Adipose tissue (tissue), 3 donors: ENCODE results near the gene NCAM1. TPM values are rescaled to one million over a fixed set of nuclear protein-coding genes. Genes with fewer than 3 reads are reported as not detected.

ENCODE experiments used
- H3K27ac ChIP-seq: one replicate; pipeline ENCODE4 v1.5.1; 2013; ENCODE audit warnings: low read depth, low read length
- whole genome bisulfite sequencing, 3 donors: extraction: QIAGEN DNeasy Blood & Tissue Kit; methylation state at CpG; one replicate each; pipeline ENCODE4 v1.1.7; 2013; 5-methylcytosine and 5-hydroxymethylcytosine counted together
- polyA plus RNA-seq, 3 donors: library from polyadenylated mRNA; stranded (reverse); fragments of 200-250 nt; gene quantifications; one replicate each; pipeline ENCODE4 v1.2.3, GENCODE V29; 2013
- donor health status: healthy with polysubstance abuse.
- donor health status: Bipolar disorder and iron deficiency.
- donor health status: healthy.

NCAM1 gene
- polyA plus RNA-seq, 3 donors, result 1.4 to 2.7 (median 2.3) TPM

- 84 to 90% (median 90%) methylated on average over 30 to 34 of the region's 34 CpGs for WGBS, 3 donors
- H3K27ac ChIP-seq, result no peak overlapping the region
Observed at GRCh38 chr11:113272927-113273615, 311.9 kb downstream of the NCAM1 start.

DNA sequence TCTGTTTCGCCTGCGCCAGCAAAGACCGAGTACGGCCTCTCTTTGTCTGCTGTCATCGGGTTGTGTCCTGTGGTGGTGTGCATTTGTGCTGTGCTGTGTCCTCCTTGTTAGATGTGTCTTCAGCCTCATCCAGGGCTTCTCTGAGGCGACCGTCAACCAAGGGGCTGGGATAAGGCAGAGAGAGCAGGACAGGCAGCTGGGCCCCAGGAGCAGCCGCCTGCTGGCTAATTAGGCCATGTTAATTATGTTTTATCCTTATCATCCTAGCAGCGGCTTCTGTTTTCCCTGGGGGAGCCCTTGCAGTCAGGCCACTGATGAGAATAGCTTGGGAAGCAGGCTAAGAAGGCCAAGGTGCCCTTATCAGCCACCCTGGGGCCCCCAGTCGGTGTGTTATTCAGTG is 312.5 kb downstream of the NCAM1 start:
- no peak overlapping the region for H3K27ac ChIP-seq
- WGBS, 3 donors, result 86 to 94% (median 93%) methylated on average over 10 of the region's 10 CpGs

GRCh38 chr11:113274713-113275582 is 313.7 kb downstream of the NCAM1 start:
- WGBS, 3 donors, result 85 to 90% (median 86%) methylated on average over 19 of the region's 19 CpGs
- no peak overlapping the region for H3K27ac ChIP-seq

DNA sequence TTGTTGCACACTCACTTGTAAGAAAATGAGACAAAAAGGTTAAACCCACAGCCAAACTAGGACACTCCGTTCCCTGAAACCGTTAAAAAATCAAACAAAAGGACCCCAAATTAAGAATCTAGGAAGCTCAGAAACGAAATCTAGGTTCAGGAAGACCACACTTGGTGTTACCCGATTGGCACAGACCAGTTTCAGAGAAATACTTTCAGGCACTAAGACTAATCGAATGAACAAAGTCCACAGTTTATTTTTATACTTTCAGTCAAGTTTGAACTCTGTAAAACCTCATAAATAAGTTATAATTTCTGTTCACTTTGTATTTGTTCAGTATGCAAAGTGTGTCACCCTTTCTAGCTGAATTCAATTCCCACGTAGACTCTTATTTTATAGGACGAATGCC is 314.4 kb downstream of the NCAM1 start:
- no peak overlapping the region for H3K27ac ChIP-seq
- 68 to 84% (median 83%) methylated on average over 7 of the region's 7 CpGs for WGBS, 3 donors

GRCh38 chr11:113276466-113276865 is 315.2 kb downstream of the NCAM1 start:
- H3K27ac ChIP-seq, result no peak overlapping the region
- WGBS, 3 donors, result 82 to 89% (median 82%) methylated on average over 2 of the region's 2 CpGs

- WGBS, 3 donors, result 90 to 96% (median 94%) methylated on average over 5 of the region's 5 CpGs
- H3K27ac ChIP-seq, result no peak overlapping the region
Observed at GRCh38 chr11:113277907-113278306, 316.7 kb downstream of the NCAM1 start.

GRCh38 chr11:113278481-113278880 is 317.3 kb downstream of the NCAM1 start:
- H3K27ac ChIP-seq, result no peak overlapping the region
- WGBS, 3 donors, result 83 to 85% (median 84%) methylated on average over 9 of the region's 9 CpGs

GRCh38 chr11:113278925-113279324 is 317.7 kb downstream of the NCAM1 start:
- 58 to 85% (median 75%) methylated on average over 4 of the region's 4 CpGs for WGBS, 3 donors
- no peak overlapping the region for H3K27ac ChIP-seq

DNA sequence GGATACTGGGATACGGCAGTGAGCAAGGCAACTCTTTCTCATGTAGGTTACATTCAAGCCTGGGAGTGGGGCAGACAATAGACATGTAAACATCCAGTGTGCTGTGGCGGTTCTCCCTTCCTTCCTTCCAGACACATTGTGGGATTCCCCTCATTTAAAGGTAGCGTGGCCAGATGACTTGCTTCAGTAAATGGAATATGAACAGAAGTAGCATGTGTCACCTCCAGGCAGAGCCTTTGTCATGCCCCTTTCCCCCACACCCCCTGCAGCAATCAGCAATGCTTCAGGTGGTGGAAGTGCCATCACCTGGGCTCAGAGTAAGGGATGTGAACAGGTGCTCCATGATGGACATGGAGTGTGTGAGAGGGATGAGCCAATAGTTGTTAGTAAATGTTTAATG is 318.4 kb downstream of the NCAM1 start:
- no peak overlapping the region for H3K27ac ChIP-seq
- 79 to 80% (median 80%) methylated on average over 3 of the region's 3 CpGs for WGBS, 3 donors

- no peak overlapping the region for H3K27ac ChIP-seq
- WGBS, 3 donors, result 85 to 98% (median 95%) methylated on average over 2 of the region's 2 CpGs
Observed at GRCh38 chr11:113281052-113281725, 320.0 kb downstream of the NCAM1 start.

GRCh38 chr11:113282898-113283437 is 321.7 kb downstream of the NCAM1 start:
- WGBS, 3 donors, result 52 to 73% (median 70%) methylated on average over 3 of the region's 3 CpGs
- H3K27ac ChIP-seq, result no peak overlapping the region

DNA sequence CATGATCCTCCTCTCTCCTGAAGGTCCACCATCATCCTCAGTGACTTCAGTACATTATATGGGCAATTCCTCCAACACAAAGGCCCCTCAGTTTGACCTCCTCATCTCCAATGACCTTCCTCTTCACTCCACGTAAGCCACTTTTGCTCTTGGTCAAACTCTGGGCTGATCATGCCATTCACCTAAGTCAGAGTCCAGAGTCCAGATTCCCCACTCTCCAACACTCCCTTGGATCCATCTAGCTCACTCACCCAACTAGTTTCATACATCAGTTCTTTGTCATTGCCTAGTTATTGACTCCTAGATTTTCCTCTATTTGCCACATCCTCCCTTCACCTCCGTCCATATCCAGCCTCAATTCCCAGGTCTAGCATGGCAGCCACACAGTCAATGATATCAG is 322.7 kb downstream of the NCAM1 start:
- H3K27ac ChIP-seq, result no peak overlapping the region
- 83 to 94% (median 89%) methylated on average over 2 of the region's 2 CpGs for WGBS, 3 donors

GRCh38 chr11:113286009-113286408 is 324.8 kb downstream of the NCAM1 start:
- no peak overlapping the region for H3K27ac ChIP-seq
- 86 to 96% (median 90%) methylated on average over 3 of the region's 3 CpGs for WGBS, 3 donors

- WGBS, 3 donors, result 76 to 82% (median 77%) methylated on average over 11 of the region's 11 CpGs
- no peak overlapping the region for H3K27ac ChIP-seq
Observed at GRCh38 chr11:113286509-113287497, 325.6 kb downstream of the NCAM1 start.

DNA sequence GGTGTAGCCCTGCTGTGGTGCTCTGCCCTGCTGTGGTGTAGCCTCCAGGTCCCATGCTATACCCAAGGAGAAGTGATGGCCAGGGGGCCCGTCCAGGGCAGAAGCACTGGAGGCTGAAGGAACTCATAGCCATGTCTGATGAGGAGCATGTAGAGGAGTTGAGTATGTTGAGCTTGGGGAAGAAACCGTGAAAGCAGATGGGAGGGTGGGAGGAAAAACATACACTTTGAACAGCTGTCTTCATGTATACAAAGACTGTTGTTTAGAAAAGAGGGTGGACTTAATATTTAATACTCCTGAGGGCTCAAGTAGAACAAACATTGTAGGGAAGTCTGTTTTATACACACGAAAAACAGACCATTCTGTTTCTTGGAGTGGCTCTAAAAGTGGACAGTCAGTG is 326.6 kb downstream of the NCAM1 start:
- 51 to 77% (median 74%) methylated on average over 3 of the region's 3 CpGs for WGBS, 3 donors
- no peak overlapping the region for H3K27ac ChIP-seq

DNA sequence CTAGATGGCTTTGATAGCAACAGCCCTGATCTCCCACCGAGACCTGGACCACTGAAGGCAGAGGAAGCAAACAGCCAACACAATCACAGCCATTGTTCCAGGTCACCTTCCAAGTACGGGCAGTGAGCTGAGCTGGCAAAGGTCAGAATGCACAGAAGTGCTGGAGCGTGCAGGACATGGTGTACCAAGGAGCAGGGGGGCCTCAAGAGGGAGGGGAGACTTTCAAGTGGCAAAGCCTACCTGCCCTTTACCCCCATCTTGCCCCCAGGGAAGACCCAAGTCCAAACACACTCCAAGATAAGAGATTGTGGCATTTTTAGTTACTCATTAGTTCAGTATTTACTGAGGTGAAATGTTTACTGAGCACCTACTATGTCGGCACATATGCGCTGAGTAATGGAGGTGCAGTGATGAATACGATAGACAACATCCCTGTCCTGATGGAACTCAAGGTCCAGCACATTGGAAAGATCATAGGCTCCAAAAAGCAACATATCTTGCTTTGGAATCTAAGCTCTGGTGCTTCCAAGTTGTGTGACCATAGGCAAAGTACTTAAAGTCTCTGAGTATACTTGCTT is 327.2 kb downstream of the NCAM1 start:
- WGBS, 3 donors, result 57 to 92% (median 92%) methylated on average over 6 of the region's 6 CpGs
- no peak overlapping the region for H3K27ac ChIP-seq

DNA sequence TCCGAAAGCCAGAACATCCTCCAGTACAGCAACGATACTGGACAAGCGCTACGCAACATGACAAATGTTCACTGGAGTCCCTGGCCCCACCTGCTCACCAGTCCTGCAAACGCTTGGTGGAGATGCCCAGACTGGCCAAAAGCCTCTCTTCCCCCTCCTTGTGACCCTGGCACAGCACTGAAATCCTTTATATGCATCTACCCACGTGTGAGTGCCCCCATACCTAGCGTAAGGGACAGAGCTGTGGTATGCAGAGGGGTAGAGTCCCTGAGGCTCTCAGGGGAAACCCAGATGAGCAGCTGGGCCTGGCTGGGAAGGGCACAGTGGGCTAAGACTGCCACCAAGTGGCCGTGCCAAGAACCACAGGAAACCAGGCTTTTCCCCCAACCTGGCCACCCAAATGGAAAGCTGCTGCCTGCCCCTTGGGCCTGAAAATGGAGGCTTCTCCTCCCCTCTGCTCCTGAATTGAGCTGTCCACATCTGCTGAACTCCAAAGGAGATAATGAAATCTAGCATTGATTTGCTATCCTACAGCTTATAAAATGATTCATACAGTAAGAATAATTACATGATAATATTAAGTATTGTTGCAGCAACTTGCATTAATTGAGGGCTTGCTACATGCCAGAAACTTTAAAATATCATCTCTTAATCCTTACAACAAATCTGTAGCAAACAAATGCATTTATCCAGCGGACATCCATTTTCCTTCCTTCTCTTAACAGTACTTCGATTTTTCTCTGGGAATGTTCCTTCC is 328.4 kb downstream of the NCAM1 start:
- WGBS, 3 donors, result 52 to 55% (median 53%) methylated on average over 10 of the region's 10 CpGs
- H3K27ac ChIP-seq, result no peak overlapping the region
